HEK293 (cell line): ENCODE results near the gene CHD1.

ENCODE experiments used
- CTCF ChIA-PET: fragments of 350-600 bp; formaldehyde crosslinking; extraction: SDS; loops from one replicate; lab custom pipeline; 2021; ENCODE audit warnings: antibody characterized with exemption; lab: Yijun Ruan, JAX
- POLR2A ChIA-PET: fragments of 300-600 bp; formaldehyde crosslinking; extraction: SDS; loops from one replicate; lab custom pipeline; 2020; ENCODE audit warnings: antibody characterized with exemption, inconsistent platforms; lab: Yijun Ruan, JAX
- H3K27ac ChIP-seq: fragments of 200-500 bp; sonication (Bioruptor generic); 2 replicates; pipeline ENCODE4 v1.5.1; 2014; ENCODE audit warnings: low read depth, low read length, control low read depth, inconsistent platforms; ENCODE audit errors: extremely low read depth
- H3K36me3 ChIP-seq, 2 experiments: fragments of 200-500 bp in 1 of 2; sonication (Bioruptor generic) in 1 of 2; 1 replicate in 1 of 2; 2 replicates in 1 of 2; pipeline ENCODE4 v1.5.1; 2014 to 2017; ENCODE audit warnings: inconsistent platforms in 2 of 2, low read length in 2 of 2; ENCODE audit not compliant: control insufficient read depth in 2 of 2, insufficient read depth in 1 of 2
- H3K4me1 ChIP-seq: fragments of 200-500 bp; sonication (Bioruptor generic); 2 replicates; pipeline ENCODE4 v1.5.1; 2014; ENCODE audit warnings: mild to moderate bottlenecking, low read length, inconsistent platforms; ENCODE audit not compliant: control insufficient read depth, insufficient read depth
- H3K4me3 ChIP-seq: 2 replicates; pipeline ENCODE4 v1.5.1; 2011; ENCODE audit warnings: low read depth, mild to moderate bottlenecking, control low read depth, low read length, moderate library complexity
- H3K9me3 ChIP-seq: fragments of 200-500 bp; sonication (Bioruptor generic); 2 replicates; pipeline ENCODE4 v1.5.1; 2014; ENCODE audit warnings: low read depth, low read length, inconsistent platforms; ENCODE audit not compliant: control insufficient read depth, insufficient read depth
- ATF2 ChIP-seq: fragments of 450-650 bp; formaldehyde crosslinking; IDR thresholded peaks from 2 replicates; pipeline ENCODE4 v1.5.1; 2016; ENCODE audit warnings: missing biosample characterization, missing genetic modification characterization, low read depth
- BCL6B ChIP-seq: fragments of 450-650 bp; formaldehyde crosslinking; IDR thresholded peaks from 2 replicates; pipeline ENCODE4 v1.5.1; 2017; ENCODE audit warnings: missing biosample characterization, missing genetic modification characterization
- GLIS2 ChIP-seq: fragments of 450-650 bp; formaldehyde crosslinking; IDR thresholded peaks from 2 replicates; pipeline ENCODE4 v1.5.1; 2016; ENCODE audit warnings: missing biosample characterization, missing genetic modification characterization
- KLF8 ChIP-seq: fragments of 450-650 bp; formaldehyde crosslinking; IDR thresholded peaks from 2 replicates; pipeline ENCODE4 v1.5.1; 2016; ENCODE audit warnings: missing biosample characterization, missing genetic modification characterization
- KLF9 ChIP-seq: fragments of 450-650 bp; formaldehyde crosslinking; IDR thresholded peaks from 2 replicates; pipeline ENCODE4 v1.5.1; 2016; ENCODE audit warnings: missing biosample characterization, missing genetic modification characterization, low read depth
- PRDM4 ChIP-seq: fragments of 450-650 bp; formaldehyde crosslinking; IDR thresholded peaks from 2 replicates; pipeline ENCODE4 v1.5.1; 2017; ENCODE audit warnings: missing biosample characterization, missing genetic modification characterization
- RBAK ChIP-seq: fragments of 450-650 bp; formaldehyde crosslinking; IDR thresholded peaks from 2 replicates; pipeline ENCODE4 v1.5.1; 2016; ENCODE audit warnings: missing biosample characterization, missing genetic modification characterization
- SCRT1 ChIP-seq: fragments of 450-650 bp; formaldehyde crosslinking; IDR thresholded peaks from 2 replicates; pipeline ENCODE4 v1.5.1; 2016; ENCODE audit warnings: missing biosample characterization, missing genetic modification characterization, borderline replicate concordance
- SP2 ChIP-seq: fragments of 450-650 bp; formaldehyde crosslinking; IDR thresholded peaks from 2 replicates; pipeline ENCODE4 v1.5.1; 2016; ENCODE audit warnings: missing biosample characterization, missing genetic modification characterization
- ZNF138 ChIP-seq: fragments of 450-650 bp; formaldehyde crosslinking; IDR thresholded peaks from 2 replicates; pipeline ENCODE4 v1.5.1; 2016; ENCODE audit warnings: missing biosample characterization, missing genetic modification characterization, borderline replicate concordance
- ZNF155 ChIP-seq: fragments of 450-650 bp; formaldehyde crosslinking; IDR thresholded peaks from 2 replicates; pipeline ENCODE4 v1.5.1; 2016; ENCODE audit warnings: missing biosample characterization, missing genetic modification characterization
- ZNF174 ChIP-seq: fragments of 450-650 bp; formaldehyde crosslinking; IDR thresholded peaks from 2 replicates; pipeline ENCODE4 v1.5.0; 2017; ENCODE audit warnings: missing biosample characterization, mild to moderate bottlenecking, missing genetic modification characterization
- ZNF175 ChIP-seq: fragments of 450-650 bp; formaldehyde crosslinking; IDR thresholded peaks from 2 replicates; pipeline ENCODE4 v1.5.1; 2016; ENCODE audit warnings: missing biosample characterization, missing genetic modification characterization
- ZNF202 ChIP-seq: fragments of 450-650 bp; formaldehyde crosslinking; IDR thresholded peaks from 2 replicates; pipeline ENCODE4 v1.5.1; 2016; ENCODE audit warnings: missing biosample characterization, missing genetic modification characterization, borderline replicate concordance
- ZNF24 ChIP-seq: fragments of 450-650 bp; formaldehyde crosslinking; IDR thresholded peaks from 2 replicates; pipeline ENCODE4 v1.5.1; 2016; ENCODE audit warnings: missing biosample characterization, missing genetic modification characterization
- ZNF26 ChIP-seq: fragments of 450-650 bp; formaldehyde crosslinking; IDR thresholded peaks from 2 replicates; pipeline ENCODE4 v1.5.1; 2016; ENCODE audit warnings: missing biosample characterization, missing genetic modification characterization
- ZNF280C ChIP-seq: fragments of 450-650 bp; formaldehyde crosslinking; IDR thresholded peaks from 2 replicates; pipeline ENCODE4 v1.5.1; 2016; ENCODE audit warnings: missing biosample characterization, missing genetic modification characterization
- ZNF433 ChIP-seq: fragments of 450-650 bp; formaldehyde crosslinking; IDR thresholded peaks from 2 replicates; pipeline ENCODE4 v1.5.1; 2016; ENCODE audit warnings: missing biosample characterization, missing genetic modification characterization, low read depth
- ZNF626 ChIP-seq: fragments of 450-650 bp; sonication (Bioruptor Pico); formaldehyde crosslinking; IDR thresholded peaks from 2 replicates; pipeline ENCODE4 v1.5.1; 2018; ENCODE audit warnings: missing biosample characterization, missing genetic modification characterization, inconsistent platforms
- ZNF664 ChIP-seq: fragments of 450-650 bp; formaldehyde crosslinking; IDR thresholded peaks from 2 replicates; pipeline ENCODE4 v1.5.1; 2016; ENCODE audit warnings: missing biosample characterization, missing genetic modification characterization
- ZNF768 ChIP-seq: fragments of 450-650 bp; formaldehyde crosslinking; IDR thresholded peaks from 2 replicates; pipeline ENCODE4 v1.5.1; 2018; ENCODE audit warnings: missing biosample characterization, mild to moderate bottlenecking, missing genetic modification characterization
- ZNF830 ChIP-seq: fragments of 450-650 bp; IDR thresholded peaks from 2 replicates; pipeline ENCODE4 v1.5.0; 2018; ENCODE audit warnings: missing biosample characterization, missing genetic modification characterization, low read depth, mild to moderate bottlenecking, moderate library complexity
- ZSCAN23 ChIP-seq: fragments of 450-650 bp; formaldehyde crosslinking; IDR thresholded peaks from 2 replicates; pipeline ENCODE4 v1.5.1; 2016; ENCODE audit warnings: missing biosample characterization, missing genetic modification characterization
- ZSCAN4 ChIP-seq: fragments of 450-650 bp; formaldehyde crosslinking; IDR thresholded peaks from 2 replicates; pipeline ENCODE4 v1.5.1; 2017; ENCODE audit warnings: missing biosample characterization, missing genetic modification characterization

The CHD1 gene

GRCh38 chr5:98936948-98937715 lies 8.3 kb upstream of the CHD1 start:
- H3K9me3 ChIP-seq, result no peaks in the 10 kb centered on the region
- ChIA-PET POLR2A (no interaction called here), CTCF (interaction anchor here (1.1 kb wide), 1 partner anchor 96 kb away, joined by 3 read pairs; no protein-coding TSS in a partner anchor)
- no peak overlapping the region for H3K4me3 ChIP-seq
- no peak overlapping the region for H3K27ac ChIP-seq
- H3K4me1 ChIP-seq, result peaks cover 2% of the 10 kb centered on the region
- H3K36me3 ChIP-seq, result no peaks in the 10 kb centered on the region
- TF ChIP-seq ZNF830 (tag by site-specific recombination) (no peak), ZNF26 (tag by site-specific recombination) (no peak), ZNF138 (tag by site-specific recombination) (no peak), ZSCAN23 (tag by site-specific recombination) (no peak), ZNF202 (tag by site-specific recombination) (no peak), SP2 (no peak), ATF2 (no peak), ZNF433 (tag by site-specific recombination) (no peak), BCL6B (tag by site-specific recombination) (no peak), ZNF155 (tag by site-specific recombination) (no peak), GLIS2 (tag by site-specific recombination) (no peak), SCRT1 (tag by site-specific recombination) (no peak), ZNF280C (tag by site-specific recombination) (no peak), ZNF175 (tag by site-specific recombination) (no peak), PRDM4 (tag by site-specific recombination) (no peak)
- TF ChIP-seq, all 188 proteins: peak for 0

GRCh38 chr5:98935206-98935605 lies 6.4 kb upstream of the CHD1 start:
- CTCF ChIA-PET, result no interaction called here
- Histone ChIP-seq H3K9me3 (no peaks in the 10 kb centered on the region), H3K4me1 (peaks cover 4% of the 10 kb centered on the region), H3K27ac (no peak overlapping the region), H3K36me3 (no peaks in the 10 kb centered on the region), H3K4me3 (no peak overlapping the region)
- TF ChIP-seq RBAK (no peak), ZNF175 (tag by site-specific recombination) (no peak), ZNF202 (tag by site-specific recombination) (no peak), KLF8 (tag by site-specific recombination) (no peak), ZSCAN4 (tag by site-specific recombination) (no peak), ZNF664 (tag by site-specific recombination) (no peak), ZSCAN23 (tag by site-specific recombination) (no peak), ZNF626 (tag by site-specific recombination) (no peak), KLF9 (tag by site-specific recombination) (no peak), ZNF174 (no peak), ZNF768 (tag by site-specific recombination) (no peak), ZNF24 (no peak), ZNF433 (tag by site-specific recombination) (no peak)
- POLR2A ChIA-PET, result no interaction called here
